GM21717 (cell line): ENCODE results near the gene IGSF21.
"Not testable (repeated sequence)": the region's sequence is repeated elsewhere in the genome, so short reads cannot be mapped to it uniquely, and the experiment has no call there.

Experiments
- ATAC-seq: cut with Tn5 transposase; IDR thresholded peaks from one replicate; pipeline ENCODE4 v1.9.1; 2021; ENCODE audit warnings: mild to moderate bottlenecking, moderate library complexity; ENCODE audit not compliant: unreplicated experiment

IGSF21 gene

DNA sequence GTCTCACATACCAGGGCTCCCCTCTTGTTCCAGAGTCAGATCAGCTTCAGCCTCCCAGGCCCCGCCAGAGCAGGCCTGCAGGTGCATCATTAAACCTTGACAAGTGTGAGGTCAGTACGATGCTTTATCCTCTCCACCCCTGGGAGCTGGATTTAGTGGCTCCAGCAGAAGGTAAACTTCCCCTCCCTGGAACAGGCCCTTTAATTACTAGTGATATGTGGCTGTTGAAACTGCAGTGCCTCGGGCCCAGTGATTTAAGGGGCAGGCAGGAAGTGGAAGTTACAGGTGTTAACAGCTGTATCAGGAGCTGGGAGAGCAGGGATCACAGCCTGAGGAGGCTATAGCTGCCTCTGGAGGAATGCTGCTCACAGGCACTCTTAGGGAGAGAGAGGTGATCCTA lies 240.8 kb downstream of the IGSF21 start:
- no peak for ATAC-seq

DNA sequence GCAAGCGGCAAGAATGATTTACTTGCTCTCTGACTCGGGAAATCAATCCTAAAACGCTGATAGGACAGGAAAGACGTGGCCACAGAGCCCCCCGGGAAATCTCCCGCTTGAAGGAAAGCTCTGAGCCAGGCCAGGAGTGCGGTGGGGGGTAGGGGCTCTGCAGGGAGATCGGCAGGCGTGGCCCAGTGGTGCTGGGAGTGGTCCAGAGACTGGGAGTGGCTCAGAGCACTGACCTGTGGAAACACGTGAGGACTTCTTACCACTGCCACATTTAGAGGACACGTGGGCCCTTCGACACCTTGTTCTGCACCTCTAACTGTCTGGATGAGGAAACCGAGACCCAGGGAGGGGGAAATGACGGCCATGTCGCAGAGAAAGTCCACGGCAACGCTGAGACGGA lies 243.1 kb downstream of the IGSF21 start:
- no peak for ATAC-seq

DNA sequence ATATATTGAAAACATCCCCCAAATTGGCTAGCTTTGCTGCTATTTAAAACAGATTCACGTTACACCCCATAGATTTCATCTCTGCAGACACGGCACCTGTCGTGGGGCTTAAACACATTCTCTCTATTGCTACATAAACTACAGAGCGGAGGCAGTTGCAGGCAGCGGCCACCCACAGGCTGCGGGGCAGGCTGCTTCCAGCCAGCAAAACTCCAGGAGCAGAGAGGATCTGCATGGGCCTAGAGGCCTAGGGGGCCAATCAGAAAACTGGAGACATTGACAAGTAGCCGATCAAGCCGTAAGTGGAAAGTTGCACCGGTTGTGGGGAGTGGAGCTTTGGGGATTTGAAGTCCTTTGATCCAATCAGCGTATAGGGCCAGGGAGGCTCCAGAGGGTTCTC lies 244.1 kb downstream of the IGSF21 start:
- no peak for ATAC-seq

DNA sequence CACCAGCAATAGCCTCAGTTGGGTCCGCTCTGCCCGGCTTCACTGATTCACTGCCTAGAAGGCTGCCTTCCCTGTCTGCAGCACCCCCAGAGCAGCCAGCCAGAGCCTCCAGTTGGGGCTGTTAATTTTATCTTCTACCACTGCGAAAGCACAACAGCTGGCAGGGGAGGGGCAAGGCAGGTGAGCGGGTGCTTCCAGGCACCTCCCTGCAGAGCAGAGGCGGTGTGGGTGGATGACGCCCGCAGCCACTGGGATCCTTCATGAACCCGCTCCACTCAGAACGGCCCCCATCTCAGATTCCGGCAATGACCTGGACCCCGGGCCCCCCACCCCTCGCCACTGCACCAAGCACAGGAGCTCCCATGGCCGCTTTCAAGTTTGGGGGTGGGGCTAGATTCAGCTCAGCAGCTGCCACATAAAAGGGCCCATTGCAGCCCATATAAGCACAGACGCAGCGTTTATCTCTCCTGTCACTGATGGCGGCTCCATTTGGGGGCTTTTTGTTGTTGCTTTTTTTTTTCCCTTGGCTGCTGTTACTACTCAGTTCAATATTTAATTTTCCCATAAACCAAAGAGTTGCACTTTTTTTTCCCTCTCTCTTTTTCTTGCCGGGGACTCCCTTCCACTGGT lies 245.2 kb downstream of the IGSF21 start:
- ATAC-seq, result no peak

DNA sequence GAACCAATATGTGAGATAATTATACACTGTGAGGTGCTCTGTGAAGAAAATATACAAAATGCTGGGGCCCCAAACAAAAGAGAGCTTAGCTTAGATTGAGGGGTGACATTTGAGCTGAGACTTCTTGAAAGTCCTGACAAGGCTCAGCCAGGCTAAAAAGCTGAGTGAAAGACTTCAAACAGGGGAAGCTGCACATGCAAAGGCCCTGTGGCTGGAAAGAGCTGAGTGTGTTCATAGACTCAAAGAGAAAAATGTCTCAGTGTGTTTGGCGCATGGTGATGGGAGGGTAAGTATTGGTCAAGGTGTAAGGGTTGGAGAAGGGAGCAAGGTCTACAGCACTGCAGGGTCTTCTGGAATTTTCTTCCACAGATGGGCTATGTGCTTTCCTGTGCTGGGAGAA lies 245.9 kb downstream of the IGSF21 start:
- no peak for ATAC-seq

DNA sequence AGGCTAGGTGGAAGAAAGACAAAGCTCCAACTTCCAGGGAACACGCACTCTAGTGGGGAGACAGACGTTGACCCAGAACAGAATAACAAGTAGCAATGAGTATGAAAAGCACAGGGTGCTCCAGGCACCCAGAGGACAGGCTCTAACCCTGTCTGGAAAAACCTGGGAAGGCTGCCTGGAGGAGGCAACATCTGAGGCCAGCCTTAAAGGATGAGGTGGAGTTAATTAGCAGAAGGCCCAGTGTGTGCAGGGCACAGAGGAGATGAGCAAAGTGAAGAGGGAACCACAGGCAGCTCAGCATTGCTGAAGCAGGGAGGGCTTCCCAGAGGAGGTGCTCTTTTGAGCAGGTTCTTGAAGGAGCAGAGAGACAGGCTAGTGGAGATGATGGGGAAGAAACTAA lies 246.4 kb downstream of the IGSF21 start:
- no peak for ATAC-seq

DNA sequence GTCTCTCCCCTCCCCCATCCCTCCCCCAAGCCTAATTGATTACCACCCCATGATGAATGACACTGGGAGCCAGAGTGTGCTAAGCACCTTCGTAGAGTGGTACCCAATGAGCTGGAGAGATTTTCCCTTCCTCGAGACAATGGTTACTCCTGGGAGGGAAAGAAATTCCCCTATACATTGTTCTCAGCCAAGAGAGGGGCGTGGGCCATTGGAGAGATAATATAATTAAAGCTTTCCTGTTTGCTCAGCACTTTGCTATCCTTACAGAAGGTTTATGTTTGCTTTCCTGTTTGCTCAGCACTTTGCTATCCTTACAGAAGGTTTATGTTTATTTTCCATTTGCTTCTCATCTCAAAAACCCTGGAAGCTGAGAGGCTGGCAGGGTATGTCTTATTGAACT lies 247.0 kb downstream of the IGSF21 start:
- ATAC-seq, result no peak

DNA sequence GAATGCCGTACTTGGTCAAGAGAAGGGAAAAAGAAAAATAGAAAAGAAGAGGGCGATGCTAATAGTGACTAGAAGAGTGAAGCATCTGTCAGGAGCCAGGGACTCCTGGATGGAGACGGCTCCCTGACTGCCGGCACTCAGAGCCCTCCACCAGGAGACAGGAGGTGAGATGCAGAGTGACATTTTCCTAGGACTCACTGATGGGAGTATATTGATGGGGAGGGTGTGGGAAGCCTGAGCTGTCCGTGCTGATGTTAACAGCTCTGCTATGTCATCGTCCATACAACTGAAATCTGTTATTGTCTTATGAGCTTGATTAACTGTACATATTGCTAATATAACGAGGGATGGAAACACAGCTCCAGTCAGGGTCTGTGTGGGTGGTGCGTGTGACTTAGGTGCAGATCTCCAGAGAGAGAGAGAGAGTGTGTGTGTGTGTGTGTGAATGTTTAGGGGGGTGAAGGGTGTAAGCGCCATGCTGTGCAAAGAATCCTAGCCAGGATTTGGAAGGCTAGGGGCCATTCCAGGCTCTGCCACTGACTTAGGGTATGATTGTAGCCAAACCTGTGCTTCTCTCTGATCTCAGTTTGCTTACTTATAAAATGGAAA lies 250.1 kb downstream of the IGSF21 start:
- ATAC-seq, result no peak

DNA sequence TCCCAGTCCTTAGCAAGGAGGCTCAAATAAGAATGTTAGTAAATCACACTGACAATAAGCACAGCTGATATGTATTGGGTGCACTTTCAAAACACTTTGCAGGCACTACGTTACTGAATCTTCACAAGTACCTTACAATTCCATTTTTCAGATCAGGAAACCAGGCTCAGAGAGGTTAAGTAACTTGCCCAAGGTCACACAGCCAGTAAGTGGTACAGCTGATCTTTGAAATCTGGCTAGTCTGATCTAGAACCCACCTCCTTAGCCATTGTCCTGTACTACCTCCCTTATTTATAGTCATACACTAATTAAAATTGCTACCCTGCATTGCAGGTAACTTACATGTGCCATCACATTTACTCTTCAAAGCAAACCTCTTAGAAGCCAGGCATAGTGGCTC lies 251.0 kb downstream of the IGSF21 start:
- no peak for ATAC-seq

DNA sequence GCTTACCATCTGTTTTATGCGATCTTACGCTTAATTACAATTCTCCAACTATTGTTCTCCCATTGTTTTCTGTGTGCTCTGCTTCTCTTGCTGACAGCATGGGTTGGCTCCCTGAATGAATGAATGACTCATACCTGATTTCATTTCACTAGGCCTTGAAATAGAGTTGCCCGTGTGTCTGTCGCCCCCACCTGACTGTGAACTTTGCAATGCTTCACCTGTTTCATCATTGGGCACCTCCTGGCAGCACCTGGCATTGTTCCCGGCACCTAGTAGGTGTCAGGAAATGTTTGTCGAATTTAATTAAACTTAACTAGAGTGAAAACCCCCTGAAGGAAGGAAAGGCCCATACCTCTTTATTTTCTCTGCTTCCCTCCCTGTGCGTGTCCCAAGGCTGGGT lies 252.7 kb downstream of the IGSF21 start:
- no peak for ATAC-seq

DNA sequence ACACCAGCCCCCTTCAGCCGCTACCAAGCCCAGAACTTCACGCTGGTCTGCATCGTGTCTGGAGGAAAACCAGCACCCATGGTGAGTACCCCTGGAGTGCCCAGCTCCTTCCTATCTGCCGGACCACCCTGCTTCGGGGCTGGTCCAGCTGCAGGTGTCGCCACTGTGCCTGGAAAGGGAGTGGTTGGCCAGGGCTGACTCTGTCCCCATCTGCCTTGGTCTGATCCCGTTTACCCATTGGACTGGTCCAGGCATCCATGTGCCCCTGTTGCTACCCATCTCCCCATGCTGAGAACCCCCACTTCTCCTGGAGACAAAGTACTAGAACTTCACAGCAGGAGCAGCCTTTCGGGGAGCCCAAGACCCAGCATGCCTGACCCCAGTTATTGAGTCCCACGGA lies 254.6 kb downstream of the IGSF21 start:
- ATAC-seq, result no peak

DNA sequence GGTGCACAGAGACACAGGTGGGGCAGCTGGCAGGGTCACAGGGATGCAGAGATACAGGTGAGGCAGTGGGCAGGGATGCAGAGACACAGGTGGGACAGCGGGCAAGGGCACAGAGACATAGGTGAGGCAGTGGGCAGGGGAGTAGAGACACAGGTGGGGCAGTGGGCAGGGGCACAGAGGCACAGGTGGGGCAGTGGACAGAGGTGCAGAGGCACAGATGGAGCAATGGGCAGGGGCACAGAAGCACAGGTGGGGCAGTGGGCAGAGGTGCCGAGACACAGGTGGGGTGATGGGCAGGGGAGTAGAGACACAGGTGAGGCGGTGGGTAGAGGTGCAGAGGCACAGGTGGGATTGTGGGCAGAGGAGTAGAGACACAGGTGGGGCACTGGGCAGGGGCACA lies 255.8 kb downstream of the IGSF21 start:
- ATAC-seq, result no peak

DNA sequence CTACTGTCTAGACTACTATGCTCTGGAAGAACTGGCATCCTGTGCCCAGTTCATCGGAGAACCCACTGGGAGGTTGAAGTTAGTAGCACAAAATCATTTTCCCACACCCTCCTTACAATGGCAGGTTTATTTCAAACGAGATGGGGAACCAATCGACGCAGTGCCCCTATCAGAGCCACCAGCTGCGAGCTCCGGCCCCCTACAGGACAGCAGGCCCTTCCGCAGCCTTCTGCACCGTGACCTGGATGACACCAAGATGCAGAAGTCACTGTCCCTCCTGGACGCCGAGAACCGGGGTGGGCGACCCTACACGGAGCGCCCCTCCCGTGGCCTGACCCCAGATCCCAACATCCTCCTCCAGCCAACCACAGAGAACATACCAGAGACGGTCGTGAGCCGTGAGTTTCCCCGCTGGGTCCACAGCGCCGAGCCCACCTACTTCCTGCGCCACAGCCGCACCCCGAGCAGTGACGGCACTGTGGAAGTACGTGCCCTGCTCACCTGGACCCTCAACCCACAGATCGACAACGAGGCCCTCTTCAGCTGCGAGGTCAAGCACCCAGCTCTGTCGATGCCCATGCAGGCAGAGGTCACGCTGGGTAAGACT lies 257.6 kb downstream of the IGSF21 start:
- no peak for ATAC-seq

DNA sequence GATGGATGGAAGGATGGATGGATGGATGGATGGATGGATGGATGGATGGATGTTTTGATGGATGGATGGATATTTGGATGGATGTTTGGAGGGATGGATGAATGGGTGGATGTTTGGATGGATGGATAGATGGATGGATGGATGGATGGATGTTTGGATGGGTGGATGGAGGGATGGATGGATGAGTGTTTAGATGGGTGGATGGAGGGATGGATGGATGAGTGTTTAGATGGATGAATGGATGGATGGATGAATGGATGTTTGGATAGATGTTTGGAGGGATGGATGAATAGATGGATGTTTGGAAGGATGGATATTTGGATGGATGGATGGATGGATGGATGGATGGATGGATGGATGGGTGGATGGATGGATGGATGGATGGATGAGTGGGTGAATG lies 264.9 kb downstream of the IGSF21 start:
- ATAC-seq, result not testable (repeated sequence)

DNA sequence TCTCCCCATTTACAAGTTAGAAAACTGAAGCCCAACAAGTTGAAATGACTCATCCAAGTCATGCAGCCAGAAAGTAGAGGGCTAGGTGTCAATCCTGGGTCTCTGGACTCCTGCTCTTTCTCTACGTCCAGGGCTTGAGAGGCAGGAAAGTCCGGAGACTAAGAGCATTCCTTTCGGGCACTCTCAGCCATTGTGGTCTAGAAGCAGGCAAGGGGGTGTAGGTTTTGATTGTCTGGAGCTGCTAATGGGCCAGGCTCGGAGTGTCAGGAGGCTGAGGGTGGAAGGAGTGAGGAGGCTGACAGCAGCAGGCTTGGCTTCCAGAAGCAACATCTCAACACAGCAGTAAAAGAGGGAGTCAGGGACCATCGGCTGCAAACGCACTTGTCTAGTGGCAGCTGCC lies 265.6 kb downstream of the IGSF21 start:
- ATAC-seq, result no peak

DNA sequence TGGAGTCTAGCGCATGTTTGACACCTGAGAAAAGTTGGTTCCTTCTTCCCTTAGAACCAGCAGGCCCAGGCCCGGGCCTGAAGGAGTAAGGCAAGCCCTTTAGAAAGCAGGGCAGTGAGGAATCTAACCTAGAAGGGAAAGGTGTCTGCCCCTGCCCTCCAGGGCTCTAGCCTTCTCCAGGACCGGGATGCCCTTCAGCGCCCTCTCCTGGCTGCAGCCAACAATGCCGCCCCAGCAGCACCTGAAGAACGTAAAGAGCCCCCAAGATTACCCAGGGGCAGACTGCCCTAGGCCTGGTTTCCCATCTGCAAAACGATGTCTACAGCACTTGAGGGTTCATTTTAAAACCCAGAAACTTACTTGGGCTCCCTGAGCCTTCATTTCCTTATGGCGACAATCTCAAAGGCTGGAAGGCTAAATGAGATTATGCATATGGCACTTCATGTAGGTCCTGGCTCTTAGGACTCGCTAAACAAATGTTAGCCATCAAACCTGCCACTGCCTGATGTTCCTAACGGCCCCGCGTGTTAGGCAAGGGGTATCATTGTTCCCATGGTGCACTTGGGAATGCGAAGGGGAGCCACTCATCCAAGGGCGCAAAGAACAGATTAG lies 266.4 kb downstream of the IGSF21 start:
- no peak for ATAC-seq

DNA sequence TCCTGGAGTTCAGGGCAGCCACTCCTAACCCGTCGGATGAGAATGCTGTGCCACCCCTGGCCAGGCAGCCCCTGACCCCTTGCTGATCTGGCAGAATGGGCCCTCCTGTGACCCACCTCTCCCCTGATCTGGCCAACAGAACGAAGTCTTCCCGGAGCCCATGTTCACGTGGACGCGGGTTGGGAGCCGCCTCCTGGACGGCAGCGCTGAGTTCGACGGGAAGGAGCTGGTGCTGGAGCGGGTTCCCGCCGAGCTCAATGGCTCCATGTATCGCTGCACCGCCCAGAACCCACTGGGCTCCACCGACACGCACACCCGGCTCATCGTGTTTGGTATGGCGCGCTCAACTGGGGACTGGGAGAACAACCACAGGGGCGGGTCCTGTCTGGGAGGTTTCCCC lies 269.1 kb downstream of the IGSF21 start:
- no peak for ATAC-seq

DNA sequence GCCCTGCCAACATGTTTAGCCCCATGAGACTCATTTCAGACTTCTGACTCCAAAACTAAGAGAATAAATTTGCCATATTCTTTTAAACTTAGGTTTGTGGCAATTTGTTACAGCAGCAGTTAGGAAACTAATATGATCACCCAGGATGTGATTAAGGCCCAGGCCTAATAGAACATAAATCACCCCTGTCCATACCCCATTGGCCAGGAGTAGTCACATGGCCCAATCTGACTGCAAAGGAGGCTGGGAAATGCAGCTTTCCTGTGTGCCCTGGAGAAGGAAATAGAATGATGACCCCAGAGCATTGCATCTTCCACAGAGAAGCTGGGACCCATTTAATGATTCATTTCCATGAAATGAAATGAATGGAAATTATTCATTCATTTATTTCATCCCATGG lies 272.7 kb downstream of the IGSF21 start:
- ATAC-seq, result no peak

DNA sequence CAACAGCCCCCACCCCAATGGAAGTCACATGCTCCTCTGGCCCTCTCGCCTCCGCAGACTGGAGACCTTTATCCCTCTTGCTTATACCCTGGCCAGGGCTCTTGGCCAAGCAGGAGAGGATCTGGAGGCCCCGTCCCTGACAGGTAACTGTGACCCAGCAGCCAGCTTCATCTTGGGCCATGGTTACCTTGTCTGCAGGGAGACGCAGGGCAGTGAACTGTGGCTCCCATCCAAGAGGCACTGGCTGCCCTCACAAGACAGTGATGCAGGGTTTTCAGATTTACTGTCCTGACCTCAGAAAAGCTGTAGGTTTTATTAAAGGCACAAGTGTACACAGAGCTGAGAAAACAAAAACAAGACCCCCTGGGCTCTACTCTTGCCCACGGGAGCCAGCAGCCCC lies 276.5 kb downstream of the IGSF21 start:
- ATAC-seq, result no peak

DNA sequence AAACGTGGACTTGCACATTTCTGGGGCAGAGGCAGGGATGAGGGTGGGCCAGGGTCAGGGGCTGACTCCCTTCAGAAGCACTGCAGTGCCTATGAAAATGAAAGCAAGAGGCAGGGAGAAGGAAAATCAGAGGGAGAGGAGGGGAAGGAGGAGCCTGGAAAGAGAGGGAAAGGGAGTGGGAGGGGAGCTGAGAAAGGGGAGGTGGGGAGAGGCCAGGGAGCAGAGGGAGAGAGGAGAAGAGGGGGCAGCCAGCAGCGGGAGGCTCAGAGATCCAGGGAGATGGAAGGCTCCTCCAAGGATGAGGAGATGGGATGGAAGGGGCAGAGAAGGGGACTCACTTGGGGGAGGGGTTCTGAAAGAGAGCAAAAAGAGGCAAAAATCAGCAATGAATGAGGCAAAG lies 276.9 kb downstream of the IGSF21 start:
- ATAC-seq, result no peak

DNA sequence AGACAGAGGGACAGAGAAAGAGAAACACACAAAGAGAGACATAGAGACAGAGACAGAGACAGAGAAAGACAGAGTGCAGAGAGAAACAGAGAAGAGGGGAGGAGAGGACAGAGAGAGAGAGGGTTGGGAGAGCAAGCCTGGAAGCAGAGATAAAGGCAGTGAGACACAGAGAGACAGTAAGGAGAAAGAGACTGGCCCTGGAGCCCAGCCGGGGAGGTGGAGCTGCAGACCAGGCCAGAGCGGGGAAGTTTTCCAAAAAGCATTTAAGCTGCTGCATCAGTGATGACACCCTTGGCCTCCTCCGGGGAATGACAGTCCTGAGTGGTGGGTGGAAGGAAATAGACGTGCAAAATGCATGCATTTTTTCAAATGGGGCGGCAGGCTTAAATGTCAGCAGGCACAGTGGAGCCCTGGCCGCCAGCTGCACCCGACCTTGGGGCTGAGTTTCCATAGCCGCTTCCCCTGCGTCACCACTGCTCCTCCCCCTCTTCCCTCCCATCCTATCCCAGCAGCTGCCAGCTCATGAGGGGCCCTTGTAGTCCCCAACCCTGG lies 277.7 kb downstream of the IGSF21 start:
- ATAC-seq, result no peak

DNA sequence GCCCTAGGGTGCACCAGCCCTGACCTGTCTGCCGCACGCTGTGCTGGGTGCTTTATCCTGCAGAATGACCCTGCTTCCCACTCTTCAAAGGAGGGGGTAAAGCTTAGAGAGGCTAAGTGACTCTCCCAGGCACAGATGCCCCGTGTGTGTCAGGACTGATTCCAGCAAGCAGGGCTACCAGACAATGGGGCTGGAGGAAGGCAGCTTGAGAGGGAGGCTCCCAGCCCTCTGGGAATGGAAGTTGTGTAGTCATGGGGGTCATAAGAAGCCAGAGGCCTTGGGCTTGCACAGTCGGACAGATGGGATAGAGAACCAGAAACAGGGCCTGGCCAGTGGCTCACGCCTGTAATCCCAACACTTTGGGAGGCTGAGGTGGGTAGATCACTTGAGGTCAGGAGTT lies 279.0 kb downstream of the IGSF21 start:
- ATAC-seq, result no peak
